CD4-positive, alpha-beta memory T cell (primary cell): Measurements from ENCODE around the gene UPP2. TPM values are rescaled to one million over a fixed set of nuclear protein-coding genes. Genes with fewer than 3 reads are reported as not detected.

Source experiments
- CTCF ChIA-PET: fragments of 350-600 bp; sonication (Branson Sonifier 250); formaldehyde crosslinking; loops from one replicate; lab custom pipeline; 2021; ENCODE audit warnings: inconsistent platforms; ENCODE audit not compliant: partially characterized antibody; lab: Charles Lee
- POLR2A ChIA-PET: fragments of 350-600 bp; sonication (Branson Sonifier 250); formaldehyde crosslinking; loops from one replicate; lab custom pipeline; 2021; ENCODE audit not compliant: partially characterized antibody; lab: Charles Lee
- DNase-seq, 5 donors: peaks; one replicate each; pipeline versions ENCODE4 v3.0.0 to v3.0.0-alpha.2; 2020 to 2022; ENCODE audit warnings: mixed read lengths in 1 of 5
- H3K27ac ChIP-seq: one replicate; pipeline ENCODE4 v1.7.0; 2013; ENCODE audit warnings: low read depth, low read length
- H3K27me3 ChIP-seq: 2 replicates; pipeline ENCODE4 v1.7.0; 2013; ENCODE audit warnings: mild to moderate bottlenecking, low read length, moderate library complexity; ENCODE audit not compliant: insufficient read depth
- H3K36me3 ChIP-seq: 2 replicates; pipeline ENCODE4 v1.7.0; 2013; ENCODE audit warnings: mild to moderate bottlenecking, low read length, moderate library complexity; ENCODE audit not compliant: insufficient read depth
- H3K4me1 ChIP-seq: 2 replicates; pipeline ENCODE4 v1.7.0; 2013; ENCODE audit warnings: mild to moderate bottlenecking, low read length, moderate library complexity; ENCODE audit not compliant: insufficient read depth
- H3K4me3 ChIP-seq, 2 donors: one replicate each; pipeline ENCODE4 v1.7.0; 2013; ENCODE audit warnings: low read length in 2 of 2, mild to moderate bottlenecking in 1 of 2
- H3K9me3 ChIP-seq, 2 donors: one replicate each; pipeline ENCODE4 v1.7.0; 2013; ENCODE audit warnings: low read length in 2 of 2, control low read depth in 1 of 2; ENCODE audit not compliant: control insufficient read depth in 1 of 2
- H3K27ac Mint-ChIP-seq, 7 donors: one replicate each; pipeline ENCODE4 v1.8.0; 2020 to 2021; ENCODE audit warnings: mixed read lengths in 7 of 7, mild to moderate bottlenecking in 6 of 7, inconsistent platforms in 3 of 7, moderate library complexity in 3 of 7
- H3K27me3 Mint-ChIP-seq, 2 donors: one replicate each; pipeline ENCODE4 v1.8.0; 2020 to 2021; ENCODE audit warnings: mixed read lengths in 2 of 2
- H3K36me3 Mint-ChIP-seq, 2 donors: one replicate each; pipeline ENCODE4 v1.8.0; 2020 to 2021; ENCODE audit warnings: mixed read lengths in 2 of 2, inconsistent platforms in 1 of 2, mild to moderate bottlenecking in 1 of 2
- H3K4me1 Mint-ChIP-seq, 4 donors: one replicate each; pipeline ENCODE4 v1.8.0; 2020 to 2021; ENCODE audit warnings: mixed read lengths in 4 of 4, mild to moderate bottlenecking in 1 of 4
- H3K4me3 Mint-ChIP-seq, 8 donors: one replicate each; pipeline ENCODE4 v1.8.0; 2020 to 2021; ENCODE audit warnings: mixed read lengths in 8 of 8, mild to moderate bottlenecking in 7 of 8, moderate library complexity in 6 of 8, inconsistent platforms in 3 of 8
- H3K9me3 Mint-ChIP-seq, 8 donors: one replicate each; pipeline ENCODE4 v1.8.0; 2020 to 2021; ENCODE audit warnings: mixed read lengths in 8 of 8, mild to moderate bottlenecking in 5 of 8, inconsistent platforms in 3 of 8, moderate library complexity in 1 of 8
- intact Hi-C: fragments of 100-400 bp; cut with micrococcal nuclease; formaldehyde crosslinking; loops from one replicate; pipeline ENCODE4 v1.15.1; 2023
- polyA plus RNA-seq, 2 donors: library from polyadenylated mRNA; unstranded; fragments of 300-500 nt; fragmentation: Illumina TruSeq; gene quantifications; one replicate each; pipeline ENCODE4 v1.2.3, GENCODE V29; 2021
- total RNA-seq, 2 experiments: library from RNA; stranded (reverse); gene quantifications; one replicate each; pipeline ENCODE4 v1.2.3, GENCODE V29; 2021

Gene UPP2
- total RNA-seq (not detected), polyA plus RNA-seq (not detected)

GRCh38 chr2:158101384-158101926 is at the start of gene UPP2:
UPP2 (plus strand) TSS chr2:158101876; CDS start chr2:158102064, 188 bp downstream.
- no peaks in the 10 kb centered on the region for H3K4me1 ChIP-seq
- H3K27me3 Mint-ChIP-seq = peaks cover 2% of the 10 kb centered on the region in 2 donors
- ChIA-PET CTCF (no interaction called here), POLR2A (no interaction called here)
- H3K27ac Mint-ChIP-seq = no peak within 1 kb of the TSS
- H3K36me3 Mint-ChIP-seq = no peaks in the 10 kb centered on the region
- no peak within 1 kb of the TSS for H3K27ac ChIP-seq
- DNase-seq = no peak
- no peaks in the 10 kb centered on the region for H3K36me3 ChIP-seq
- H3K27me3 ChIP-seq = no peaks in the 10 kb centered on the region
- H3K9me3 Mint-ChIP-seq = no peaks in the 10 kb centered on the region
- H3K4me1 Mint-ChIP-seq = no peaks in the 10 kb centered on the region
- intact Hi-C loops = no loop called here
- no peak within 1 kb of the TSS for H3K4me3 Mint-ChIP-seq
- H3K9me3 ChIP-seq = no peaks in the 10 kb centered on the region
- H3K4me3 ChIP-seq = no peak within 1 kb of the TSS

- H3K36me3 Mint-ChIP-seq = no peaks in the 10 kb centered on the region
Observed at GRCh38 chr2:158052761-158053160, 48.9 kb upstream of the UPP2 start.

GRCh38 chr2:158056875-158057274 is 44.8 kb upstream of the UPP2 start:
- Histone ChIP-seq H3K36me3 (no peaks in the 10 kb centered on the region), H3K27me3 (no peaks in the 10 kb centered on the region), H3K4me3 (no peak overlapping the region), H3K4me1 (no peaks in the 10 kb centered on the region), H3K9me3 (no peaks in the 10 kb centered on the region), H3K27ac (no peak overlapping the region)
- ChIA-PET CTCF (no interaction called here), POLR2A (no interaction called here)
- Mint-ChIP-seq H3K36me3 (no peaks in the 10 kb centered on the region), H3K4me1 (no peaks in the 10 kb centered on the region), H3K4me3 (no peak overlapping the region), H3K9me3 (no peaks in the 10 kb centered on the region), H3K27me3 (peaks cover 1 to 3% of the 10 kb centered on the region in 2 donors), H3K27ac (no peak overlapping the region)
- DNase-seq = no peak
- intact Hi-C loops = no loop called here

More at GRCh38 chr2:158052761-158053160, 48.9 kb upstream of the UPP2 start:
- Histone ChIP-seq H3K9me3 (no peaks in the 10 kb centered on the region), H3K27ac (no peak overlapping the region), H3K4me3 (no peak overlapping the region), H3K36me3 (no peaks in the 10 kb centered on the region), H3K4me1 (no peaks in the 10 kb centered on the region), H3K27me3 (no peaks in the 10 kb centered on the region)
- Mint-ChIP-seq H3K4me1 (no peaks in the 10 kb centered on the region), H3K4me3 (no peak overlapping the region), H3K9me3 (no peaks in the 10 kb centered on the region), H3K27ac (no peak overlapping the region), H3K27me3 (peaks cover 0 to 5% of the 10 kb centered on the region in 2 donors)
- POLR2A ChIA-PET = no interaction called here
- CTCF ChIA-PET = no interaction called here
- no peak for DNase-seq
- intact Hi-C loops = no loop called here

- no peaks in the 10 kb centered on the region for H3K4me1 ChIP-seq
- CTCF ChIA-PET = no interaction called here
- no peaks in the 10 kb centered on the region for H3K9me3 ChIP-seq
- no peaks in the 10 kb centered on the region for H3K36me3 Mint-ChIP-seq
- DNase-seq = no peak
- no peak overlapping the region for H3K27ac Mint-ChIP-seq
- H3K4me3 ChIP-seq = no peak overlapping the region
- H3K27me3 ChIP-seq = no peaks in the 10 kb centered on the region
- intact Hi-C loops = no loop called here
- POLR2A ChIA-PET = no interaction called here
- no peaks in the 10 kb centered on the region for H3K36me3 ChIP-seq
- no peak overlapping the region for H3K27ac ChIP-seq
- H3K27me3 Mint-ChIP-seq = peaks cover 0 to 5% of the 10 kb centered on the region in 2 donors
- H3K4me3 Mint-ChIP-seq = no peak overlapping the region
- peaks cover 0 to 5% (median 0%) of the 10 kb centered on the region in 8 donors for H3K9me3 Mint-ChIP-seq
- H3K4me1 Mint-ChIP-seq = no peaks in the 10 kb centered on the region
Observed at GRCh38 chr2:158060160-158060834, 41.4 kb upstream of the UPP2 start.

GRCh38 chr2:158060835-158061435 is 40.7 kb upstream of the UPP2 start:
- POLR2A ChIA-PET = no interaction called here
- H3K4me3 ChIP-seq = no peak overlapping the region
- Mint-ChIP-seq H3K27ac (no peak overlapping the region), H3K36me3 (no peaks in the 10 kb centered on the region), H3K4me3 (no peak overlapping the region), H3K9me3 (peaks cover 0 to 5% (median 0%) of the 10 kb centered on the region in 8 donors), H3K4me1 (no peaks in the 10 kb centered on the region), H3K27me3 (peaks cover 0 to 5% of the 10 kb centered on the region in 2 donors)
- H3K36me3 ChIP-seq = no peaks in the 10 kb centered on the region
- H3K4me1 ChIP-seq = no peaks in the 10 kb centered on the region
- no peaks in the 10 kb centered on the region for H3K27me3 ChIP-seq
- intact Hi-C loops = no loop called here
- no peaks in the 10 kb centered on the region for H3K9me3 ChIP-seq
- H3K27ac ChIP-seq = no peak overlapping the region
- no peak for DNase-seq
- CTCF ChIA-PET = no interaction called here

- Histone ChIP-seq H3K27ac (no peak overlapping the region), H3K4me1 (no peaks in the 10 kb centered on the region), H3K27me3 (no peaks in the 10 kb centered on the region), H3K4me3 (no peak overlapping the region), H3K36me3 (no peaks in the 10 kb centered on the region), H3K9me3 (no peaks in the 10 kb centered on the region)
- H3K27me3 Mint-ChIP-seq = peaks cover 0 to 5% of the 10 kb centered on the region in 2 donors
- POLR2A ChIA-PET = no interaction called here
- intact Hi-C loops = no loop called here
- peaks cover 0 to 5% (median 0%) of the 10 kb centered on the region in 8 donors for H3K9me3 Mint-ChIP-seq
- no peak overlapping the region for H3K4me3 Mint-ChIP-seq
- no peak overlapping the region for H3K27ac Mint-ChIP-seq
- CTCF ChIA-PET = no interaction called here
- H3K36me3 Mint-ChIP-seq = no peaks in the 10 kb centered on the region
- no peak for DNase-seq
- no peaks in the 10 kb centered on the region for H3K4me1 Mint-ChIP-seq
Observed at GRCh38 chr2:158061763-158062162, 39.9 kb upstream of the UPP2 start.

- POLR2A ChIA-PET = no interaction called here
- no peaks in the 10 kb centered on the region for H3K4me1 ChIP-seq
- no peaks in the 10 kb centered on the region for H3K36me3 Mint-ChIP-seq
Observed at GRCh38 chr2:158066046-158066713, 35.5 kb upstream of the UPP2 start.

More at GRCh38 chr2:158066046-158066713, 35.5 kb upstream of the UPP2 start:
- Histone ChIP-seq H3K9me3 (no peaks in the 10 kb centered on the region), H3K27me3 (no peaks in the 10 kb centered on the region), H3K36me3 (no peaks in the 10 kb centered on the region), H3K27ac (no peak overlapping the region), H3K4me3 (no peak overlapping the region)
- Mint-ChIP-seq H3K27me3 (peaks cover 5 to 11% of the 10 kb centered on the region in 2 donors), H3K27ac (no peak overlapping the region), H3K4me1 (no peaks in the 10 kb centered on the region), H3K9me3 (peaks cover 0 to 5% (median 0%) of the 10 kb centered on the region in 8 donors), H3K4me3 (no peak overlapping the region)
- CTCF ChIA-PET = no interaction called here
- intact Hi-C loops = no loop called here
- DNase-seq = no peak
